ENCODE measurements around the gene CTNND2.

GRCh38 chr5:11139217-11139865 lies 764.9 kb downstream of the CTNND2 start:
- no peak for TF ChIP-seq CTCF (IDR thresholded peaks at IDR 0.05; ENCODE audit: low read length)
- TF ChIP-seq EZH2 (optimal IDR thresholded peaks at IDR 0.05; ENCODE audit: low read depth, low read length): no peak
- TF ChIP-seq EZH2phosphoT487 (IDR thresholded peaks at IDR 0.05; ENCODE audit: low read length): no peak
